Activated T-cell treated with anti-CD3 and anti-CD28 coated beads for 4 hours (primary cell): Measurements from ENCODE around the gene TSPAN10.
A peak's percentile ranks its signal among the peaks of the same experiment; 100 is the strongest.
"Not testable (repeated sequence)": the region's sequence is repeated elsewhere in the genome, so short reads cannot be mapped to it uniquely, and the experiment has no call there.

Experiments
- DNase-seq: peaks from one replicate; pipeline ENCODE4 v3.0.0-alpha.2; 2020

The TSPAN10 gene

DNA sequence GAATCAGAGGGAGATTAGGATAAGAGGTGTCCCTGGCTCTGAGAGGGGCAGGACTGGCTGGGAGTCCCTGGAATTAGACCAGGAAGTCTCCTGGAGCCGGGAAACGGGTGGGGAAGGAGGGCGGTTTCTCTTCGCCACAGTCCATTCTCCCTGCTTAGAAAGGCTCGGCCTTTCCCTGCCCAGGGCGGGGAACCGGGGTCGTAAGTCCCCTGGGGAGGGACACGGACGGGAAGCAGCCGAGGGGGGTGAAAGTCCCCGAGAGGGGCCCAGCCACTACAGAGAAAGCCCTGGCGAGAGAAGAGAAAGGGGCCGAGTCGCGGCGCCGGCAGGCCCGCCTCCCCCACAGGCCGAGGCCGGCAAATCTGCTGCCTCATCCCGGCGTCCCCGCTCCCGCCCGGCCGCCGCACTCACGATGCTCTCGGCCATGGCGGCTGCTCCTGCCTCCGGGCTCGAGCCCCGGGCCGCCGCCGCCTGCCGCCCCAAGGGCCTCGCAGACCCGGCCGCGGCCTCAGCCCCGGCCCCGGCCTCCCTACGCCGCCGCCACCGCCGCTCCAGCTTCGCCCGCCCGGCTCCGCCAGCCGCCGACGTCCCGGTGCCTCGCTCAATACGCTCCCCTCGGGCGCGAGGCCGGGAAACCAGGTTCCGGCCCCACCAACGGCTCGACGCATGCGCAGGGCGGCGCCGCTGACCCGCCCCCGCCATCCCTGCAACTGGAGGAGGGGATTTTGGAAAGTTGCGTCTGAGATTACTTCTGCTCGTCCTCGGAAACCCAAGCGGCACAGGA, at the start of gene TSPAN10, which contains the start of gene NPLOC4:
TSPAN10 (plus strand) TSS at position 692 of the 784 bp plus-strand sequence. CDS start 5,217 bp downstream, outside the sequence.
NPLOC4 (minus strand) TSS at position 608 of the 784 bp plus-strand sequence; CDS start at position 426, 182 bp downstream.
- peak; percentile 79 for DNase-seq

DNA sequence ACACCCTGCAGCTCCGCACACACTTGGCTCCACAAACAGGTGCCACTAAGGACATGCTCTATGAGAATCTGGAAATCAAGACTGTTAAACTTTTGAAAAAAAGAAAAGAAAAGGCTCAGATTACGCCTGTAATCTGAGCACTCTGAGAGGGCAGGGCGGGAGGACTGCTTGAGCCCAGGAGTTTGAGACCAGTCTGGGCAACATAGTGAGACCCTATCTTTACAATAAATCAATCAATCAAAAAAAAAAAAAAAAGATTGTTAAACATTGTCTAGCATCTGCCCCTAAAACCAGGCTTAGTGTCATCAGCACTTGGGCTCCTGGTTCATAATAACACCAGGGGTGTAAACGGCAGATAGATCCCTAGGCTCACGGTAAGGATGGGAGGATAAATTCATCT, 47.4 kb upstream of the TSPAN10 start:
- no peak for DNase-seq

DNA sequence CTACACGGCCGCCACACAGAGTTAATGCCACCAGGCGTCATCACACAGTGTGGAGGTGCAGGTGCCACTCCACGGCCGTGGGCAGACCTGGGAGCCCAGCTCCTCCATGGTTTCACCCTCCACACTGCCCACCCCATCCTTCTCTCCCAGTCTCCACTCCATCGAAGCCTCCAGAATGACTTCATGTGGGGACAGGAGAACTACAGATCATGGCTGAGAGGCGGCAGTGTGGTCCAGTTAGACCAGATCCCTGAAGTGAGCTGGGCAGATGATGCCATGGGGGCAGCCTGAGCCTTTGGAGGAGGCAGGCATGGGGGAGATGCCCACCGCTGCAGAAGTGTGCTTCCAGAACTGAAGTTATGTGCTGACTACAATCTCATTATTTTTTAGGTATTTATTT, 46.9 kb upstream of the TSPAN10 start:
- DNase-seq, result no peak

DNA sequence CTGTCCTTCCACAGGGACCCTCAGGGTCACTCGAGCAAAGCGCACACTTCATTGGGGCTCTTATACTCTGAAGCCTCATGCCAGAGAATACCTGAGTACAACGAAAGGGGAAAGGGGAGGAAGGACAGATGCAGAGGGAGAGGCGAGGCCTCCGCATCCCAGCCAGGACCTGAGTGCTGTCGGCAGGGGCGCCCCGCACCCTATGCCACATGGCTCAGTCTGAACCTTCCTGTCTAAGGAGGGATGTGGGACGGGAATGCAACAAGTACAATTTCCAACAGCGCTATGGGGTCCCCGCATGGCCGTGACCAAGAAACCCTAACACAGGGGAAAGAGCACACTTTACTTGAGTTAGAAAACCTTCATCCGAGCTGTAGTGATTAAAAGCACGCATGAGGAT, 45.0 kb upstream of the TSPAN10 start:
- no peak for DNase-seq

DNA sequence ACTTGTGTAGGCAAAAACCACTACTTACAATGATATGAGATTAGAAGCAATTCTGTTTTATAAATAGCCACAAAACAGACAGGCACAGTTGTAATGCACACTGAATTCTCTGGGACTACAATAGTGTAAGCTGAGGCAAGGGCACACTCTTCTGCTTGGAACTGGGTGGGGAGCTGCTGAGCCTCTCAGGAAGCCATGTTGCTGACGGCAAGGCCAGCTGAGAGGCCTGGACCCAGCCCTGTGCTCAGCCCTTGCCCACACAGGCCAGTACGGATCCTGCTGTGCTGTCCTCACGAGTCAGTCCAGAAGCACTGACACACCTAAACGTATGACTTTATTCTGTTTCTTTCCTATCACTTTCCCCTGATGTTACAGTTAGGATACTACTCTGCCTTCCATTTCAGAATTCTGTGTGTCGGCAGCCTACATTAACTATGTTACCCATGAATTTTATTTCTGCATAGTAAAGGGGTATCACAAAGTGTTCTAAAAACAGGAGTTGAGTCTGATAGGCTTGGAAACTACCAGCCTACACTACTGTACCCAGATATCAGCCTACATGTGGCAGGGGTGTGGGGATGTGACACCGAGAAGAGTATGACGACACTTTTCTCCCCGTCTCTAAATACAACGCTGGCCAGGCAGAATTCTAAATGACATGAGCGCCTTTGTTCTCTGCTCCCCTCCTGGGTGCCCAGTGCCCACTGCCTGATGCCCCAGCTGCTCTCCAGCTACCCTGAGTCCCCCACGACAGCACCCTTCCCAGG, 43.7 kb upstream of the TSPAN10 start:
- DNase-seq, result no peak

DNA sequence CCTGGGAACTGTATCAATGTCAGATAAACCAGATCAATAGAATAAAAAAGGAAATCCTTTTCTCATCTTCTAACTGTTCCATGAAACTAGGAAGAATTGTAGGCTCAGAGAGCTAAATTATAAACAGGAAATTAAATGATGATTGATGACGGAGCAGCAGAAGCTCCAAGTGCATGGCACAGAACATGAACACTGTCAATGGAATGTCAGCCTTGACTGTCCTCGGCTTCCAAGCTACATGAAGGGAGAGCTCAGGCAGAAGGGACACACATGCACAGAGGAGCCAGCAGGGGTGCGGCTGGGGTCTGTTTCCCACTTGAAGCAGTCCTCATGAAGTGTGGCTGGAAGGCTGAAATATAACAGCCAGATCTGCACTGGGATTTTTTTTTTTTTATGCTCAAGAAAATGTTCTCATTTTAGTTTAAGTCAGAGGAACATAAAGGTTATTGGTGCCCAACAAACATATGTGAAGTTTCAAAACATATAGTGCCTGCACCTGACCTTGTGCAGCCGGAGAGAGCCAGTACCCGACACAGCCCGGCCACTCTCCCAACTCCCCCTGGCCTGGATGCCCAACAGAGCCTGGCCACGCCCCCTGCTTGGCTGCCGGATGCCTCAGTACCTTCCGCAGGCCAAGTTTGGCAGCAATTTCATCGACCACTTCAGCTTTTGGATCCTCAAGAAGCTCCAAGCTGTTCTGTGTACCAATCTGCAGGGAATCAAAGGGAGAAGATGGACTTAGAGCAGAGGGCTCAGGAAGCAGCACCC, 37.1 kb upstream of the TSPAN10 start:
- no peak for DNase-seq

DNA sequence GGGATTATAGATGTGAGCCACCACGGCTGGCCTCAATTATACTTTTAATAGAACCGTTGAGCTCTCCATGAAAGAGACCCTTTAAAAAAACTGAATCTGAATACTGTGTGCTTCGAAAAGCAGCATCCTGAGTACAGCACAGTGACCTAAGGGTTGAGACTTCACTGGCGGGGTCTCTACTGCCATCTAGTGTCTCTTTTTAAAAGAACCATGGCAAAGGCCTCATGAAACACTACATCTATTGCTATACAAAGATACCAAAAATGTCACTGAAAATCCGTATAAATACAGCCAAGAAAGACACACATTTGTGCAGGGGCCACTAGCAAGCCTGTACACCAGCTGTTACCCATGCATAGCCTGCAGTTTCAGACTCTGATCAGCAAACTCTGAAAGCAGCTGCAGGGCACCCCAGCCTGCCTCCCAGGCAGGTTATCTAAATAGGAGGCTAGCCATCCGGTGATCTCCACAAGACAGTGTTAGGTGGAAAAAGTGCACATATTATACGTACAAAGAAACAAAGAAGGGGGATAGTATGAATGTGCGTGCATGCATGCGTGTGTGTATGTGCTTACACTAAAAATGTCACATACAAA, 35.4 kb upstream of the TSPAN10 start:
- DNase-seq, result peak; percentile 21

DNA sequence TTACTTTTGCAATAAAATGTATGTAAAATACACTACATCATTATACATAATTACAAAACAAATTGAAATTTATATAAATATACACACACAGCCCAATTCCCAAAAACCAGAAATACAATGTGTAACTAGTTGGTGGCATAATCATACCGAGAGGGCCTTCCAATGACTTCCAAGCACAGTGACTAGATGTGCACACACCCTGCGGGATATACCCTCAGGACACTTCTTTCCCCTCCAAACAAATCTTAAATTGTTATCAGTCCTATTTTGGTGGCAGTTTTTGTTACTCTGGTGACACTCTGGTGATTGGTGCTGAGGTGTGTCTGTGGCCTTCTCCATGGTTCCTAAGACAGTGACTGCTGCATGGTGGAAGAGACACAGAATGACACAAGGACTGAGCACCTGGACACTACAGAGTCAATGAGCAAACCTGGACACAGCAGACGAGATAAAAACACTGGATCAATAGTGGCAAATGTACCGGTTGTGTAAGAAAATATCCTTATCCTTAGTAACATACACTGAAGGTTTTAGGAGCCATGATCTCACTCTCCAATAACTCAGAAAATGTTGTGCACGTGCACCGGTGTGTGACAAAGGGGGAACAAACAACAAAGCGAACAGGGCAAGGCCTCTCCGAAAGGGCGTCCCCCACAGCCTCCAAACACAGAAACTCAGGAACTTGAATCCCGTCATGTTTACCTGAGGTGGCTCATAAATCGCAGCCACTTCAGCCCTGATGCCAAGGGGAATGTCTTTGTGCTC, 33.0 kb upstream of the TSPAN10 start:
- no peak for DNase-seq

DNA sequence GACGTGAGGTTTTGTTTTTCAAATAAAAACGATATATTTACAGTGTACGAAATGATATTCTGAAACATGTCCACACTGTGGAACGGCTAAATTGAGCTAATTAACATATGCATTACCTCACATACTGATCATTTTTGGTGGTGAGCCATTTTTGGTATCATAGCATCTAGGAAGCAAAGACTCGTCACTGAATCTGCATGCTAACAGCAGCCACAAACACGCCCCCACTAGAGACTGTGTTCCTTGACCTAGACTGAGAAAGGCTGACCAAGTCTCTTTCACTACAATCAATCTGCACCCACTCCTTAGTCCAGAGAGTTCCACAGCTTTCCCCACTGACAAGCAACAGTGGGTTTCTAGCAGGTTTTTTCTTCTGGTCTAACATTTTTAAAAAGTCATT, 29.6 kb upstream of the TSPAN10 start:
- no peak for DNase-seq

DNA sequence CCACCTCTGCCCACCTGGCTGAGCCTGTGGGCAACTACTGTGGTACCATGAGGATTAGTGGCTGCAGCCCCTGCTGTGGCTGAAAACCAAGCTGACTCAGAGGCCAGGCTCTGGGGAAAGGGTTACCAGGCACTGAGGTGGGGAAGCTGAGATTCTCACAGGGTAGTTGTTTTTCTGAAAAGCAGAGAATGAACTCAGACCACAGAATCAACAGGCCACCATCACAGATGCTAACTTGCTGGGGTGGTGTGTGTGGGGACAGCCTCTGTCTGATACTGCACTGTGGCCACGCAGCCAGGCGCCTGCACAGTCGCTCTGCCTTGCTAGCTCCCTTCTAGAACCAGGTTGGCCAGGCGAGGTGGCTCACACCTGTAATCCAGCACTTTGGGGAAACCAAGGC, 28.9 kb upstream of the TSPAN10 start:
- DNase-seq, result no peak

DNA sequence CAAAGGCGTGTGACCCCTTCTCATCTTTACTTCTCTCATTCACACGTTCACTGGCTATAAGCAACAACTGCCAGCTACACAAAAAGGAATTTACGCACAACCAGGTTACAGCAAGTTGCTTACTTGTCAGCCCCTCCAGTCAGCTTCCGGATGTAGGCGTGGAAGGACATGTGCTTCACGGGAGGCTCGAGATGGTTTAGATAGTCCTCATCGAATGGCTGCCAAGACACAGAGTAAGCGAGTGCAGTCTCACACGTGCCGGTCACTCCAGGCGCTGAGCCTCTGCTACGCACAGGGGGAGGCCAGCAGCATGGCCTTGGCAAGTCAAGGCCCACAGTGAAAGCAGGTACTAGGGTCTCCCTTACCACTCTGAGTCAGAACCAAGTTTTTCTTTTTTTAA, 28.4 kb upstream of the TSPAN10 start:
- no peak for DNase-seq

DNA sequence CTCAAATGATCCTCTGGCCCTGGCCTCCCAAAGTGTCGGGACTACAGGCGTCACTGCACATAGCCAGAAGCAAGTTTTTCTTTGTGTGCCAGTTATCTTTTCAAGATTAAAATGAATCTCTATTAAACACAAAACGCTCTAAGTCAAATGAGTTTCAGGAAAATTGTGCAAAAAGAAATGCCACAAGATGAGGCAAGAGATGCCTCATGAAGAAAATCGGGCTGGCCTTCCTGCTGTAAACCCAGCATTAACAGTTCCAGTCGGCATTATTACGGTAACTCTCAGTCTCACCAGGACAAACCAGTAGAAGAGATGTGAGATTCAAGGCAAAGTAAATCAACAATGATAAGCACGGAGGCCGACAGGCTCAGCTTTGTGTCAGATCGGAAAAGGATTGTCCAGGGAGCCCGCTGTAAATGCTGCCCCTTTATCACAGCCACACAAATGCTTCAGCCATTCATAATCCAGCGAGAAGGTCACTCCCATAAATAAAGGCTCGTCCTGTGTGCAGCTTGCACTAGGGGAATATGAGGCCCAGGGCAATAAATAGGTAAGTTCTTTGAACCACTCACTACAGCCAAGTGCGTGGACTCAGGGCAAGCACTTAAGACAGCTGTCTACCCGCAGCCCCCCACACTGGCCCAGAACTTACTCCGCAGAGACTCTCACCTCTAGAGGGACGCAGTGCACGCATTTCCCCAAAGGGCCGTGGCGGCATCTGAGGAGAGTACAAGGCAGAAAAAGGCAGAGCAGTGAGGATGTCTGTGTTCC, 27.3 kb upstream of the TSPAN10 start:
- no peak for DNase-seq

DNA sequence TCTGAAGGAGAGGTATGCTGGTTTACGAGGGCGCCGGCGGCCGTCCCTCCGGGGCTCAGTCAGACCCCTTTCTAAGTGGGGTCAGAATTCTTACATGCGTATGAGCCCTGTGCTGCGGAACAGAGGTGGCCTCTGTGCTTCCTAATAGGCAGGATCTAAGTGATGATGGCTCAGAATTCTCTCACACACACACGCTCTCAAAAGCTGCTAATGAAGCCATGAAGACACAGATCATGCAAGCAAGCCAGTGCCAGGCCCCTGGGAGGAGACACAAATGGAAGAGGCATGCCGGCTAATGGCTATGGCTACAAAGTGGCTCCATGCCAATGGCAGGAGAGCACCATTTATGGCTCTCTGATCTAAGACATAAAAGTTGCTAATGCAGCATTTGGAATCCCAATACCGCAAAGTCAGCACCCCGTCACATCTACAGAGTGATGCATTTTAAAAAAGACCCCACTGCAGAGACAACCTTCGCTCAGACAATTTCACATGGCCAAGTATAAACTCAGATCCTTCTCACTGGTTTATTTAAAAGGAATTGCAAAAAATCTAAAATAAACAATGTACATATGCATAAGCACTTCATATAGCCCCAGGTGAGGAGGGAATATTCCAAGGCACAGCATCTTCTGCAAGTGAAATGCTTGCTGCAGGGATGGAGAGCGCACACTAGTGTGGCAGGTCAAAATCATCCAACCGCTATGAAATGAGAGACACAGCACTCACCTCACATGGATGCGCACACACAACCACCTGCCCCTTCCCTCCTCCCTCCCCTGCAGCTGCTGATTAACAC, 24.6 kb upstream of the TSPAN10 start:
- no peak for DNase-seq

DNA sequence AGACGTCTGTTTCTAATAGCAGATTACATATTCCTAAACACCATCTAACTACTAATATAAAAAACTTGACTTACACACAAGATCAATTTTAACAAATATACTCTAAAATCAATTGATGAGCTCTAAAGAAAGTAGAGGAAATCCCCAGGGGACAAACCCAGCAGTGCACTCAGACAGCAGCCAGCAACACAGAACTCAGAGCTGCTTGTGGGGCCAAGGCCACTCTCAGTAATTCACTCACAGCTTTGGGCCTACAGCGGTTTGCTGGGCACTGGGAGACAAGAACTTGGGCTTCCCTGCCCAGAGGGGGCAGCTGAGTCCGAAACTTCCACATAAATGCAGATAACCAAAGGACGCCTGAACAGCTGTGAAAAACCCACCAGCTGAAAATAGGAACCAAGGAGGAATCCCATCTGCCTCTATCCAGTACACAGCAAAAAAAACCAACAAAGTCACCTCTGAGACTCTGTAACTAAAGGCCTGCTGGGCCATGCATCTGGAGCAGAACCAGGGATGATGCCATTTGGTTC, 21.5 kb upstream of the TSPAN10 start:
- DNase-seq, result no peak

DNA sequence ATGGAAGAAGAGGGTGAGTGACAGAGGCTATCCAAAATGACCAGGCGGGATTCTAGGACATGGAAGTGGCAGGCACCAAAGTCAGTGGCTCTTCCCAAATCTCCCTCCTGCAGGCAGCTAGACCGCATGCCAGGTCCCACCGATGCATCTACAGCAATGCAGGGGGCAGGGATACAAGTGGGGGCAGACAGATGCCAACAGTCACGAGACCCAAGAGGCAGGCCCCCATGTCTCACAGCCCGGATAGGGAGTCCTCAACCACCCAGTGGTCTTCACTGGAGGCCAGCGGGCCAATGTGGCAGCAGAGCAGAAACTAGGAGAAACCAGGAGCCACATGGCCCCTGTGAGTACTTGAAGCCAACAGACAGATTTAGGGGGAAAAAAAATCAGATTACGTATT, 20.1 kb upstream of the TSPAN10 start:
- no peak for DNase-seq

DNA sequence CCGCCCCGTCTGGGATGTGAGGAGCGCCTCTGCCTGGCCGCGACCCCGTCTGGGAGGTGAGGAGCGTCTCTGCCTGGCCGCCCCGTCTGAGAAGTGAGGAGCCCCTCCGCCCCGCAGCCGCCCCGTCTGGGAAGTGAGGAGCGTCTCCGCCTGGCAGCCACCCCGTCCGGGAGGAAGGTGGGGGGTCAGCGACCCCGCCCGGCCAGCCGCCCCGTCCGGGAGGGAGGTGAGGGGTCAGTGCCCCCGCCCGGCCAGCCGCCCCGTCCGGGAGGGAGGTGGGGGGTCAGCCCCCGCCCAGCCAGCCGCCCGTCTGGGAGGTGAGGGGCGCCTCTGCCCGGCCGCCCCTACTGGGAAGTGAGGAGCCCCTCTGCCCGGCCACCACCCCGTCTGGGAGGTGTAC, 18.7 kb upstream of the TSPAN10 start:
- DNase-seq, result not testable (repeated sequence)

DNA sequence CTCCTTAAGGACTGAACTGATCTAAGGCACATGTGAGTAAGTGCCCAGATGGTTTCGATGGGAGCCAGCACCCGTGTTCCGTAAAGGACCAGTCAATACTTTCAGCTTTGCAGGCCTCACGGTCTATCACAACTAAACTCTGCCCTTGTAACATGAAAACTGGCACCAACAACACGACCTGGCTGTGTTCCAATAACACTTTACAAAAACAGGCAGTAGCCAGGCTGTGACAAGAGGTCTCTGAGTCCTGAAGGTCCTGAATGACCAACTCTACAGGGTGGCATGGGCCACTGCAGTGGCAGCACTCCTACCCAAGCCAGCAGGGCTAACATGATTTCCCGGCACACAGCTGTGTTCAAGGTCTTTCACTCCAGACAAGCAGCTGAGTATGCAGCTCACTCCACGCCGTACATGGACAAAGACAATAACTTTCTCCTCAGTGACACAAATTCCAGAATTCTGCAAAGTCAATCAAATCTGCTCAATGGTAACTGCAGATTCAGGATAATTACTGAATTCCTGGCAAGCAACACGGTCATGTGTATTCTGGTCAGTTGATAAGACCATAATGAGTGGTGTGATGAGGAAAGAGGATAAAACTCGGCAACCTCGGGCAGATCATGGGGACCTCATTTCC, 15.4 kb upstream of the TSPAN10 start:
- no peak for DNase-seq

DNA sequence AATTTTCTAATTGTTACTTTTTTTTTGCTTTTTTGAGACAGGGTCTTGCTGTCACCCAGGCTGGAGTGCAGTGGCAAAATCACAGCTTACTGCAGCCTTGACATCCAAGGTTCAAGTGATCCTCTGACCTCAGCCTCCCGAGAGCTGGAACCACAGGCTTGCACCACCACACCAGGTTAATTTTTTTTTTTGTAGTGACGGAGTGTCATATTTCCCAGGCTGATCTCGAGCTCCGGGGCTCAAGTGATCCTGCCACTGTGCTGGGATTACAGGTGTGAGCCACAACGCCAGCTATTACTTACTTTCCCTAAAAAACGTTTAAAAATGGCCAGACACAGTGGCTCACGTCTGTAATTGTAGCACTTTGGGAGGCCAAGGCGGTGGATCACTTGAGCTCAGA, 6.7 kb upstream of the TSPAN10 start:
- no peak for DNase-seq

DNA sequence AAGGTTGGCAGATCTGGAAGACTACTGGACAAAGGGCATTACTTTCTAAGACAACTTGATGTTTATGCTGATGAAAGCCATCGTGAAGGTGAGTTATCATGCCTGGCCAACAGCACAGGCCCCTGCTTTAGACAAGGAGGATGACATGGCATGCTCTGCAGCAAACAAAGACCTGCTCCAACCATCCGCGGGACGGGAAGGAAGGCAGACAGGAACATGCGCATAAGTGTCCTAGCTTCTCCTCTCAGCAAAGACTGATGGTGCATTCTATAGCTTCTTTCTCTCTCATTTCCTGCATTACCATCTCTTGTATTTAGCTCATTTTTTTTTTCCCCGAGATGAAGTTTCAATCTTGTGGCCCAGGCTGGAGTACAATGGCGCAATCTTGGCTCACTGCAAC, 5.5 kb upstream of the TSPAN10 start:
- DNase-seq, result no peak

DNA sequence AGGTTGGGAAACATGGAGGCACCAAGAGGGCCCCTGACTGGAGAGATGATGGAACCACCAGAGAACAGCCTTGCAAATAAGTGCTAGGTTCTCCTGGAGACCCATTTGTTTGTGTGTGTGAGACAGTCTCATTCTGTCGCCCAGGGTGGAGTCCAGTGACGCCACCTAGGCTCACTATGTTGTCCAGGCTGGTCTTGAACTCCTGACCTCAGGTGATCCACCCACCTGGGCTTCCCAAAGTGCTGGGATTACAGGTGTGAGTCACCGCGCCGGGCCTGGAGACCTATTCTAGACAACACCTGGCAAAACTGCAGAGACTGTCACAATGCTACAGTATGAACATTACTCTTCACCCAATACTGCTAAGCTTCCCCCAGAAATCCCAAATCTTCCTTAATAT, 1.6 kb upstream of the TSPAN10 start:
- DNase-seq, result no peak
